Trophoblast cell (in vitro differentiated cells and primary cell): ENCODE measurements around the gene THAP7.

ENCODE experiments used
- DNase-seq, 2 donors: peaks; one replicate each; pipeline ENCODE4 v3.0.0-alpha.2; 2016
- H2AFZ ChIP-seq: 2 replicates; pipeline ENCODE4 v1.6.1; 2013; ENCODE audit warnings: low read length, moderate library complexity, mild to moderate bottlenecking; ENCODE audit not compliant: insufficient read depth, poor library complexity
- H2AK5ac ChIP-seq: 2 replicates; pipeline ENCODE4 v1.6.1; 2013; ENCODE audit warnings: mild to moderate bottlenecking, low read length
- H2BK120ac ChIP-seq: 2 replicates; pipeline ENCODE4 v1.6.1; 2013; ENCODE audit warnings: low read length, mild to moderate bottlenecking, moderate library complexity; ENCODE audit not compliant: insufficient read depth, poor library complexity
- H2BK12ac ChIP-seq: 2 replicates; pipeline ENCODE4 v1.6.1; 2013; ENCODE audit warnings: mild to moderate bottlenecking, low read length, moderate library complexity
- H2BK5ac ChIP-seq: 2 replicates; pipeline ENCODE4 v1.6.1; 2013; ENCODE audit warnings: low read length, low read depth, moderate library complexity, mild to moderate bottlenecking; ENCODE audit not compliant: poor library complexity
- H3K14ac ChIP-seq: 2 replicates; pipeline ENCODE4 v1.6.1; 2013; ENCODE audit warnings: mild to moderate bottlenecking, low read length
- H3K18ac ChIP-seq: 2 replicates; pipeline ENCODE4 v1.6.1; 2013; ENCODE audit warnings: mild to moderate bottlenecking, low read length
- H3K23ac ChIP-seq: 2 replicates; pipeline ENCODE4 v1.6.1; 2013; ENCODE audit warnings: low read length
- H3K27ac ChIP-seq: 2 replicates; pipeline ENCODE4 v1.5.1; 2013; ENCODE audit warnings: low read depth, mild to moderate bottlenecking, inconsistent platforms, low read length, moderate library complexity
- H3K27me3 ChIP-seq: 2 replicates; pipeline ENCODE4 v1.6.1; 2013; ENCODE audit warnings: inconsistent platforms, mild to moderate bottlenecking, low read length, moderate library complexity; ENCODE audit not compliant: insufficient read depth
- H3K36me3 ChIP-seq, 2 experiments: 1 replicate in 1 of 2; 2 replicates in 1 of 2; pipeline ENCODE4 v1.6.1; 2013; ENCODE audit warnings: low read length in 2 of 2, mild to moderate bottlenecking in 2 of 2, moderate library complexity in 1 of 2; ENCODE audit not compliant: insufficient read depth in 2 of 2, control insufficient read depth in 1 of 2
- H3K4ac ChIP-seq: 2 replicates; pipeline ENCODE4 v1.6.1; 2013; ENCODE audit warnings: low read depth, mild to moderate bottlenecking, low read length, moderate library complexity
- H3K4me1 ChIP-seq, 2 experiments: 1 replicate in 1 of 2; 2 replicates in 1 of 2; pipeline ENCODE4 v1.6.1; 2013; ENCODE audit warnings: low read length in 2 of 2, mild to moderate bottlenecking in 2 of 2, moderate library complexity in 1 of 2; ENCODE audit not compliant: insufficient read depth in 2 of 2, control insufficient read depth in 1 of 2
- H3K4me2 ChIP-seq: 2 replicates; pipeline ENCODE4 v1.6.1; 2013; ENCODE audit warnings: inconsistent platforms, mild to moderate bottlenecking, low read length, moderate library complexity
- H3K4me3 ChIP-seq: 2 replicates; pipeline ENCODE4 v1.5.1; 2013; ENCODE audit warnings: mild to moderate bottlenecking, low read depth, low read length, inconsistent platforms
- H3K79me1 ChIP-seq: one replicate; pipeline ENCODE4 v1.6.1; 2013; ENCODE audit warnings: low read length
- H3K79me2 ChIP-seq: 2 replicates; pipeline ENCODE4 v1.6.1; 2013; ENCODE audit warnings: low read length, mild to moderate bottlenecking; ENCODE audit not compliant: control insufficient read depth, insufficient read depth, poor library complexity
- H3K9ac ChIP-seq: 2 replicates; pipeline ENCODE4 v1.6.1; 2013; ENCODE audit warnings: mild to moderate bottlenecking, low read length
- H3K9me3 ChIP-seq: 2 replicates; pipeline ENCODE4 v1.6.1; 2013; ENCODE audit warnings: low read depth, mild to moderate bottlenecking, control low read depth, inconsistent platforms, low read length; ENCODE audit not compliant: insufficient read depth
- H4K12ac ChIP-seq: 2 replicates; pipeline ENCODE4 v1.6.1; 2013; ENCODE audit warnings: low read depth, mild to moderate bottlenecking, low read length, moderate library complexity
- H4K8ac ChIP-seq: 2 replicates; pipeline ENCODE4 v1.6.1; 2013; ENCODE audit warnings: low read depth, mild to moderate bottlenecking, low read length, moderate library complexity
- H4K91ac ChIP-seq: one replicate; pipeline ENCODE4 v1.6.1; 2013; ENCODE audit warnings: low read depth, mild to moderate bottlenecking, low read length, moderate library complexity
- WGBS: extraction: QIAGEN DNeasy Blood & Tissue Kit; methylation state at CpG from one replicate; pipeline ENCODE4 v1.1.7; 2013; ENCODE audit warnings: missing lambda C conversion rate; ENCODE audit not compliant: insufficient read length, insufficient coverage; ENCODE audit errors: extremely low coverage; 5-methylcytosine and 5-hydroxymethylcytosine counted together

Gene THAP7

GRCh38 chr22:20956258-20957101, 45.4 kb downstream of the THAP7 start:
- no peak overlapping the region for H3K27ac ChIP-seq
- H2AK5ac ChIP-seq = no peak overlapping the region
- H3K4me1 ChIP-seq = peaks cover 13 to 29% of the 10 kb centered on the region in 2 experiments
- no peak overlapping the region for H3K23ac ChIP-seq
- no peak overlapping the region for H2BK12ac ChIP-seq
- peak overlapping the region; percentile 3 for H4K91ac ChIP-seq
- peak overlapping the region; percentile 77 for H3K4me2 ChIP-seq
- H3K4ac ChIP-seq = no peak overlapping the region
- H3K79me1 ChIP-seq = peaks cover 10% of the 10 kb centered on the region
- H3K4me3 ChIP-seq = peak overlapping the region; percentile 35
- peak overlapping the region; percentile 84 for H3K14ac ChIP-seq
- peak overlapping the region; percentile 77 for H4K8ac ChIP-seq
- peak overlapping the region; percentile 4 for H3K9ac ChIP-seq
- H3K79me2 ChIP-seq = peaks cover 4% of the 10 kb centered on the region
- DNase-seq = peak; percentile 74 to 84
- peak overlapping the region; percentile 2 for H2BK120ac ChIP-seq
- no CpG with 5 or more reads among the region's 27 CpGs for WGBS
- H3K27me3 ChIP-seq = no peaks in the 10 kb centered on the region
- peaks cover 10 to 16% of the 10 kb centered on the region in 2 experiments for H3K36me3 ChIP-seq
- peak overlapping the region; percentile 89 for H4K12ac ChIP-seq
- H2BK5ac ChIP-seq = peak overlapping the region; percentile 11
- peak overlapping the region; percentile 75 for H2AFZ ChIP-seq
- no peaks in the 10 kb centered on the region for H3K9me3 ChIP-seq
- H3K18ac ChIP-seq = peak overlapping the region; percentile 8

GRCh38 chr22:20955548-20955947, 46.4 kb downstream of the THAP7 start:
- Histone ChIP-seq H3K23ac (no peak overlapping the region), H3K79me2 (peaks cover 4% of the 10 kb centered on the region), H2AK5ac (no peak overlapping the region), H3K27ac (no peak overlapping the region), H3K79me1 (peaks cover 10% of the 10 kb centered on the region), H2AFZ (no peak overlapping the region), H2BK5ac (no peak overlapping the region), H3K9me3 (no peaks in the 10 kb centered on the region), H3K4me3 (no peak overlapping the region), H3K4me2 (no peak overlapping the region), H3K27me3 (no peaks in the 10 kb centered on the region), H2BK12ac (no peak overlapping the region), H4K12ac (no peak overlapping the region), H3K36me3 (peaks cover 12 to 19% of the 10 kb centered on the region in 2 experiments), H4K91ac (no peak overlapping the region), H3K18ac (no peak overlapping the region), H4K8ac (no peak overlapping the region), H2BK120ac (no peak overlapping the region), H3K9ac (no peak overlapping the region), H3K4me1 (peaks cover 17 to 34% of the 10 kb centered on the region in 2 experiments), H3K14ac (no peak overlapping the region), H3K4ac (no peak overlapping the region)
- WGBS = no CpG with 5 or more reads among the region's 7 CpGs
- peak; percentile 26 to 52 for DNase-seq

- Histone ChIP-seq H3K9ac (no peak overlapping the region), H2BK5ac (peak overlapping the region; percentile 23), H4K91ac (peak overlapping the region; percentile 57), H2BK12ac (no peak overlapping the region), H4K12ac (no peak overlapping the region), H3K4me2 (no peak overlapping the region), H3K36me3 (peaks cover 15 to 26% of the 10 kb centered on the region in 2 experiments), H2BK120ac (peak overlapping the region; percentile 24), H3K79me2 (peaks cover 4% of the 10 kb centered on the region), H3K4ac (peak overlapping the region; percentile 25), H3K14ac (no peak overlapping the region), H3K4me3 (no peak overlapping the region), H4K8ac (no peak overlapping the region), H3K9me3 (no peaks in the 10 kb centered on the region), H2AFZ (no peak overlapping the region), H3K79me1 (peaks cover 12% of the 10 kb centered on the region), H3K23ac (no peak overlapping the region), H2AK5ac (no peak overlapping the region), H3K27me3 (no peaks in the 10 kb centered on the region), H3K27ac (no peak overlapping the region), H3K4me1 (peaks cover 23 to 43% of the 10 kb centered on the region in 2 experiments), H3K18ac (no peak overlapping the region)
- DNase-seq = peak; percentile 89 to 95
- no CpG with 5 or more reads among the region's 8 CpGs for WGBS
Measured at GRCh38 chr22:20953668-20954500, 48.0 kb downstream of the THAP7 start.

GRCh38 chr22:20953342-20953608, 48.6 kb downstream of the THAP7 start:
- peaks cover 15 to 26% of the 10 kb centered on the region in 2 experiments for H3K36me3 ChIP-seq
- H3K4me1 ChIP-seq = peaks cover 23 to 43% of the 10 kb centered on the region in 2 experiments
- H2BK120ac ChIP-seq = no peak overlapping the region
- no peak overlapping the region for H4K8ac ChIP-seq
- no peak overlapping the region for H3K4me3 ChIP-seq
- H3K9ac ChIP-seq = no peak overlapping the region
- no peak overlapping the region for H3K4me2 ChIP-seq
- H3K79me1 ChIP-seq = peaks cover 12% of the 10 kb centered on the region
- no CpG with 5 or more reads among the region's 3 CpGs for WGBS
- H3K79me2 ChIP-seq = peaks cover 4% of the 10 kb centered on the region
- H4K91ac ChIP-seq = no peak overlapping the region
- no peak overlapping the region for H2AK5ac ChIP-seq
- no peak overlapping the region for H4K12ac ChIP-seq
- no peak overlapping the region for H2BK12ac ChIP-seq
- H3K4ac ChIP-seq = peak overlapping the region; percentile 3
- H3K27me3 ChIP-seq = no peaks in the 10 kb centered on the region
- DNase-seq = no peak
- no peak overlapping the region for H2BK5ac ChIP-seq
- H3K18ac ChIP-seq = no peak overlapping the region
- no peak overlapping the region for H2AFZ ChIP-seq
- H3K14ac ChIP-seq = no peak overlapping the region
- no peaks in the 10 kb centered on the region for H3K9me3 ChIP-seq
- no peak overlapping the region for H3K23ac ChIP-seq
- H3K27ac ChIP-seq = no peak overlapping the region
